ENCODE data around the gene CACNG1.
"Not testable (repeated sequence)": the region's sequence is repeated elsewhere in the genome, so short reads cannot be mapped to it uniquely, and the experiment has no call there.

- TF ChIP-seq, protein P1, sequence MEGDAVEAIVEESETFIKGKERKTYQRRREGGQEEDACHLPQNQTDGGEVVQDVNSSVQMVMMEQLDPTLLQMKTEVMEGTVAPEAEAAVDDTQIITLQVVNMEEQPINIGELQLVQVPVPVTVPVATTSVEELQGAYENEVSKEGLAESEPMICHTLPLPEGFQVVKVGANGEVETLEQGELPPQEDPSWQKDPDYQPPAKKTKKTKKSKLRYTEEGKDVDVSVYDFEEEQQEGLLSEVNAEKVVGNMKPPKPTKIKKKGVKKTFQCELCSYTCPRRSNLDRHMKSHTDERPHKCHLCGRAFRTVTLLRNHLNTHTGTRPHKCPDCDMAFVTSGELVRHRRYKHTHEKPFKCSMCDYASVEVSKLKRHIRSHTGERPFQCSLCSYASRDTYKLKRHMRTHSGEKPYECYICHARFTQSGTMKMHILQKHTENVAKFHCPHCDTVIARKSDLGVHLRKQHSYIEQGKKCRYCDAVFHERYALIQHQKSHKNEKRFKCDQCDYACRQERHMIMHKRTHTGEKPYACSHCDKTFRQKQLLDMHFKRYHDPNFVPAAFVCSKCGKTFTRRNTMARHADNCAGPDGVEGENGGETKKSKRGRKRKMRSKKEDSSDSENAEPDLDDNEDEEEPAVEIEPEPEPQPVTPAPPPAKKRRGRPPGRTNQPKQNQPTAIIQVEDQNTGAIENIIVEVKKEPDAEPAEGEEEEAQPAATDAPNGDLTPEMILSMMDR (IDR thresholded peaks at IDR 0.05; ENCODE audit: insufficient read depth, low read length): not testable (repeated sequence)
- TF ChIP-seq, protein P2, sequence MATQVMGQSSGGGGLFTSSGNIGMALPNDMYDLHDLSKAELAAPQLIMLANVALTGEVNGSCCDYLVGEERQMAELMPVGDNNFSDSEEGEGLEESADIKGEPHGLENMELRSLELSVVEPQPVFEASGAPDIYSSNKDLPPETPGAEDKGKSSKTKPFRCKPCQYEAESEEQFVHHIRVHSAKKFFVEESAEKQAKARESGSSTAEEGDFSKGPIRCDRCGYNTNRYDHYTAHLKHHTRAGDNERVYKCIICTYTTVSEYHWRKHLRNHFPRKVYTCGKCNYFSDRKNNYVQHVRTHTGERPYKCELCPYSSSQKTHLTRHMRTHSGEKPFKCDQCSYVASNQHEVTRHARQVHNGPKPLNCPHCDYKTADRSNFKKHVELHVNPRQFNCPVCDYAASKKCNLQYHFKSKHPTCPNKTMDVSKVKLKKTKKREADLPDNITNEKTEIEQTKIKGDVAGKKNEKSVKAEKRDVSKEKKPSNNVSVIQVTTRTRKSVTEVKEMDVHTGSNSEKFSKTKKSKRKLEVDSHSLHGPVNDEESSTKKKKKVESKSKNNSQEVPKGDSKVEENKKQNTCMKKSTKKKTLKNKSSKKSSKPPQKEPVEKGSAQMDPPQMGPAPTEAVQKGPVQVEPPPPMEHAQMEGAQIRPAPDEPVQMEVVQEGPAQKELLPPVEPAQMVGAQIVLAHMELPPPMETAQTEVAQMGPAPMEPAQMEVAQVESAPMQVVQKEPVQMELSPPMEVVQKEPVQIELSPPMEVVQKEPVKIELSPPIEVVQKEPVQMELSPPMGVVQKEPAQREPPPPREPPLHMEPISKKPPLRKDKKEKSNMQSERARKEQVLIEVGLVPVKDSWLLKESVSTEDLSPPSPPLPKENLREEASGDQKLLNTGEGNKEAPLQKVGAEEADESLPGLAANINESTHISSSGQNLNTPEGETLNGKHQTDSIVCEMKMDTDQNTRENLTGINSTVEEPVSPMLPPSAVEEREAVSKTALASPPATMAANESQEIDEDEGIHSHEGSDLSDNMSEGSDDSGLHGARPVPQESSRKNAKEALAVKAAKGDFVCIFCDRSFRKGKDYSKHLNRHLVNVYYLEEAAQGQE (IDR thresholded peaks at IDR 0.05; ENCODE audit: insufficient replicate concordance, low read depth): not testable (repeated sequence)
- TF ChIP-seq GABPA (IDR thresholded peaks at IDR 0.05; ENCODE audit: low read depth); POLR2AphosphoS5 (IDR thresholded peaks at IDR 0.05; ENCODE audit: low read depth); SPI1 (IDR thresholded peaks at IDR 0.05; ENCODE audit: borderline replicate concordance, low read depth): not testable (repeated sequence)
Observed at GRCh38 chr17:67041119-67041518, 3.2 kb upstream of the CACNG1 start.
